Gastrocnemius medialis (tissue), 4 donors: ENCODE data around the gene PLA2R1. TPM values are rescaled to one million over a fixed set of nuclear protein-coding genes. Genes with fewer than 3 reads are reported as not detected.

Experiments
- ATAC-seq, 2 donors: fragments of 150-250 bp; one replicate each; pipeline ENCODE4 v1.9.1; 2016
- DNase-seq, 2 donors: peaks; one replicate each; pipeline ENCODE4 v3.0.0-alpha.2; 2019
- H3K27ac ChIP-seq, 4 donors: fragments of 200-600 bp; sonication (generic); 1 replicate in 1 of 4; 2 replicates in 3 of 4; pipeline ENCODE4 v1.5.1; 2016 to 2018; ENCODE audit warnings: mild to moderate bottlenecking in 2 of 4, moderate library complexity in 1 of 4
- H3K27me3 ChIP-seq, 3 donors: fragments of 200-600 bp; sonication (generic) in 2 of 3; 1 replicate in 1 of 3; 2 replicates in 2 of 3; pipeline versions ENCODE4 v1.5.1 to v1.6.0; 2016 to 2019; ENCODE audit warnings: mild to moderate bottlenecking in 1 of 3, moderate library complexity in 1 of 3
- H3K36me3 ChIP-seq, 2 donors: fragments of 200-600 bp; sonication (generic) in 1 of 2; one replicate each; pipeline ENCODE4 v1.5.1; 2017 to 2018
- H3K4me1 ChIP-seq, 2 donors: fragments of 200-600 bp; sonication (generic) in 1 of 2; one replicate each; pipeline ENCODE4 v1.5.1; 2016 to 2017; ENCODE audit warnings: mild to moderate bottlenecking in 2 of 2
- H3K4me3 ChIP-seq, 4 donors: fragments of 200-600 bp; sonication (generic) in 3 of 4; 1 replicate in 1 of 4; 2 replicates in 3 of 4; pipeline ENCODE4 v1.5.1; 2016 to 2019; ENCODE audit warnings: mild to moderate bottlenecking in 2 of 4
- H3K9me3 ChIP-seq, 3 donors: fragments of 200-600 bp; sonication (generic) in 2 of 3; 1 replicate in 1 of 3; 2 replicates in 2 of 3; pipeline ENCODE4 v1.5.1; 2016 to 2019
- CTCF ChIP-seq, 5 experiments: fragments of 450-650 bp in 3 of 5; fragments of 200-600 bp in 2 of 5; sonication (generic) in 2 of 5; IDR thresholded peaks in 4 of 5; conservative IDR thresholded peaks in 1 of 5; 1 replicate in 4 of 5; 2 replicates in 1 of 5; pipeline ENCODE4 v1.5.1; 2016 to 2019; ENCODE audit warnings: antibody characterized with exemption in 5 of 5, mild to moderate bottlenecking in 3 of 5, moderate library complexity in 3 of 5
- POLR2A ChIP-seq, 2 donors: fragments of 450-650 bp; IDR thresholded peaks; one replicate each; pipeline ENCODE4 v1.6.1; 2017; ENCODE audit warnings: antibody characterized with exemption in 2 of 2, mild to moderate bottlenecking in 2 of 2, moderate library complexity in 2 of 2
- in situ Hi-C, 4 donors: fragments of 200-750 bp; cut with MboI; loops; one replicate each; pipeline versions ENCODE4 v1.15.0 to v1.8.0; 2017; ENCODE audit warnings: low sequenced_read_pairs in 4 of 4
- intact Hi-C: fragments of 100-400 bp; cut with DNase I; formaldehyde crosslinking; loops from one replicate; pipeline ENCODE4 v1.15.1; 2023; ENCODE audit warnings: low total_unique reads
- total RNA-seq, 4 donors: library from RNA; depleted of rRNA; stranded (reverse); fragments of >200 nt; gene quantifications; one replicate each; pipeline versions ENCODE4 v1.1.0 to v1.2.3, GENCODE V29; 2016

PLA2R1 gene
- total RNA-seq, 4 donors from 2014 or later, result 0.34 to 1.0 (median 0.45) TPM

GRCh38 chr2:160076914-160077313, 14.5 kb upstream of the PLA2R1 start:
- no peak for TF ChIP-seq CTCF (IDR thresholded peaks at IDR 0.05 in 4 of 5, conservative IDR thresholded peaks at IDR 0.05 in 1 of 5)
- TF ChIP-seq POLR2A (IDR thresholded peaks at IDR 0.05), result no peak
- no peaks in the 10 kb centered on the region for H3K9me3 ChIP-seq
- intact Hi-C loops, result no loop called here
- no peaks in the 10 kb centered on the region for H3K27me3 ChIP-seq
- no peak overlapping the region for H3K4me3 ChIP-seq
- ATAC-seq (no peak), DNase-seq (no peak)
- no peak overlapping the region for H3K27ac ChIP-seq
- no peaks in the 10 kb centered on the region for H3K4me1 ChIP-seq
- in situ Hi-C loops, result no loop called here
- H3K36me3 ChIP-seq, result no peaks in the 10 kb centered on the region

GRCh38 chr2:160076241-160076640, 13.8 kb upstream of the PLA2R1 start:
- no peaks in the 10 kb centered on the region for H3K36me3 ChIP-seq
- ATAC-seq, result no peak
- H3K27me3 ChIP-seq, result no peaks in the 10 kb centered on the region
- in situ Hi-C loops, result no loop called here
- no peaks in the 10 kb centered on the region for H3K9me3 ChIP-seq
- no peak for DNase-seq
- intact Hi-C loops, result no loop called here
- H3K4me3 ChIP-seq, result no peak overlapping the region
- H3K27ac ChIP-seq, result no peak overlapping the region
- TF ChIP-seq CTCF (IDR thresholded peaks at IDR 0.05 in 4 of 5, conservative IDR thresholded peaks at IDR 0.05 in 1 of 5) (no peak), POLR2A (IDR thresholded peaks at IDR 0.05) (no peak)
- no peaks in the 10 kb centered on the region for H3K4me1 ChIP-seq

GRCh38 chr2:160075171-160075570, 12.8 kb upstream of the PLA2R1 start:
- Histone ChIP-seq H3K4me1 (no peaks in the 10 kb centered on the region), H3K9me3 (no peaks in the 10 kb centered on the region), H3K27me3 (no peaks in the 10 kb centered on the region), H3K36me3 (no peaks in the 10 kb centered on the region), H3K4me3 (no peak overlapping the region), H3K27ac (no peak overlapping the region)
- intact Hi-C loops (no loop called here), in situ Hi-C loops (no loop called here)
- TF ChIP-seq POLR2A (IDR thresholded peaks at IDR 0.05), result no peak
- no peak for TF ChIP-seq CTCF (IDR thresholded peaks at IDR 0.05 in 4 of 5, conservative IDR thresholded peaks at IDR 0.05 in 1 of 5)
- peak in 1 of 2 donors; percentile 29 for DNase-seq
- no peak for ATAC-seq

GRCh38 chr2:160073284-160073888, 11.0 kb upstream of the PLA2R1 start:
- H3K27ac ChIP-seq, result no peak overlapping the region
- H3K27me3 ChIP-seq, result no peaks in the 10 kb centered on the region
- TF ChIP-seq CTCF (IDR thresholded peaks at IDR 0.05 in 4 of 5, conservative IDR thresholded peaks at IDR 0.05 in 1 of 5), result no peak
- no peak for TF ChIP-seq POLR2A (IDR thresholded peaks at IDR 0.05)
- no peaks in the 10 kb centered on the region for H3K4me1 ChIP-seq
- no peaks in the 10 kb centered on the region for H3K36me3 ChIP-seq
- in situ Hi-C loops, result no loop called here
- intact Hi-C loops, result no loop called here
- no peaks in the 10 kb centered on the region for H3K9me3 ChIP-seq
- DNase-seq (no peak), ATAC-seq (no peak)
- H3K4me3 ChIP-seq, result no peak overlapping the region

GRCh38 chr2:160068906-160069305, 6.5 kb upstream of the PLA2R1 start:
- Histone ChIP-seq H3K27ac (no peak overlapping the region), H3K9me3 (no peaks in the 10 kb centered on the region), H3K27me3 (no peaks in the 10 kb centered on the region), H3K36me3 (no peaks in the 10 kb centered on the region), H3K4me3 (no peak overlapping the region), H3K4me1 (no peaks in the 10 kb centered on the region)
- intact Hi-C loops (no loop called here), in situ Hi-C loops (no loop called here)
- ATAC-seq (no peak), DNase-seq (no peak)
- TF ChIP-seq POLR2A (IDR thresholded peaks at IDR 0.05), result no peak
